K562 (cell line): Measurements from ENCODE around the gene ATPAF2. TPM values are rescaled to one million over a fixed set of nuclear protein-coding genes. Genes with fewer than 3 reads are reported as not detected.

Experiments
- CHAMP1 ChIP-seq: fragments of 450-650 bp; IDR thresholded peaks from 2 replicates; pipeline ENCODE4 v1.6.1; 2016; ENCODE audit warnings: mild to moderate bottlenecking
- CREM ChIP-seq: IDR thresholded peaks from 2 replicates; pipeline ENCODE4 v1.6.1; 2014; ENCODE audit warnings: antibody characterized with exemption, low read depth
- DPF2 ChIP-seq: fragments of 450-650 bp; IDR thresholded peaks from 2 replicates; pipeline ENCODE4 v1.6.1; 2016
- ERF ChIP-seq: fragments of 450-650 bp; formaldehyde crosslinking; IDR thresholded peaks from 2 replicates; pipeline ENCODE4 v1.4.0; 2020; ENCODE audit warnings: mild to moderate bottlenecking, mixed read lengths
- KLF1 ChIP-seq: fragments of 450-650 bp; IDR thresholded peaks from 2 replicates; pipeline ENCODE4 v1.6.1; 2016; ENCODE audit warnings: missing genetic modification characterization, missing compliant biosample characterization
- KLF13 ChIP-seq: fragments of 450-650 bp; IDR thresholded peaks from 2 replicates; pipeline ENCODE4 v1.6.1; 2016; ENCODE audit warnings: missing genetic modification characterization, low read depth, mild to moderate bottlenecking, missing compliant biosample characterization, moderate library complexity, borderline replicate concordance
- NR0B1 ChIP-seq: fragments of 450-650 bp; IDR thresholded peaks from one replicate; pipeline ENCODE4 v1.6.1; 2018; ENCODE audit warnings: mild to moderate bottlenecking, moderate library complexity; ENCODE audit not compliant: partially characterized antibody
- RBM25 ChIP-seq: fragments of 200-400 bp; formaldehyde crosslinking; IDR thresholded peaks from 2 replicates; pipeline ENCODE4 v1.6.1; 2018; ENCODE audit warnings: low read length, low read depth, moderate library complexity; ENCODE audit not compliant: severe bottlenecking
- SRSF7 ChIP-seq: fragments of 200-400 bp; formaldehyde crosslinking; optimal IDR thresholded peaks from 2 replicates; pipeline ENCODE3; 2017; ENCODE audit warnings: mild to moderate bottlenecking, low read depth, low read length
- UBTF ChIP-seq, 2 experiments: IDR thresholded peaks; 2 replicates each; pipeline ENCODE4 v1.6.1; 2012; ENCODE audit warnings: improper control_type of control experiment in 2 of 2, low read depth in 2 of 2, low read length in 2 of 2, borderline replicate concordance in 1 of 2
- ZNF512 ChIP-seq: IDR thresholded peaks from 2 replicates; pipeline ENCODE4 v1.6.1; 2016; ENCODE audit warnings: missing genetic modification characterization, missing compliant biosample characterization
- ZNF717 ChIP-seq: fragments of 250-450 bp; sonication (Bioruptor Pico); IDR thresholded peaks from 2 replicates; pipeline ENCODE4 v1.5.0; 2021
- polyA plus RNA-seq, 8 experiments: library from polyadenylated mRNA; depleted of rRNA in 4 of 8; stranded (reverse) in 5 of 8; unstranded in 3 of 8; fragments of >200 nt; fragmentation: Nextera tagmentation in 2 of 8; fragmentation: Illumina TruSeq in 1 of 8; extraction: Ambion mirVana in 2 of 8; extraction: Trizol in 1 of 8; gene quantifications; 2 replicates each; pipeline versions ENCODE4 v1.2.1 to v1.2.3, GENCODE V29; 2011 to 2014; ENCODE audit warnings: inconsistent platforms in 1 of 8, missing spikeins in 1 of 8
- total RNA-seq, 7 experiments: library from RNA; depleted of rRNA in 6 of 7; stranded (reverse); fragments of >200 nt in 6 of 7; fragmentation: Illumina TruSeq in 2 of 7; extraction: Trizol in 2 of 7; gene quantifications; 2 replicates each; pipeline versions ENCODE4 v1.2.1 to v1.2.3, GENCODE V29; 2011 to 2021; ENCODE audit warnings: low replicate concordance in 1 of 7
- TF ChIP-seq, protein P1 (sequence below): fragments of 450-650 bp; IDR thresholded peaks from 2 replicates; pipeline ENCODE4 v1.6.1; 2014; ENCODE audit warnings: low read depth, mild to moderate bottlenecking, moderate library complexity, borderline replicate concordance

Gene ATPAF2
- total and polyA plus RNA-seq, 9 of the 15 experiments (the other 6 are each of a cell fraction or from before 2014, with no cell fraction given), result 2.1 to 19.2 (median 11.3) TPM

GRCh38 chr17:18033442-18034099, 5.4 kb downstream of the ATPAF2 start (continued):
- no peak for TF ChIP-seq NR0B1
- TF ChIP-seq UBTF (IDR thresholded peaks at IDR 0.05; ENCODE audit: borderline replicate concordance in 1 of 2, low read depth in 2 of 2, low read length in 2 of 2), result no peak
- TF ChIP-seq CREM, result 0 out of 2 replicates have a peak, but pooled peaks have one; percentile 22
- no peak for TF ChIP-seq ZNF512 (tag)
- TF ChIP-seq, protein P1, sequence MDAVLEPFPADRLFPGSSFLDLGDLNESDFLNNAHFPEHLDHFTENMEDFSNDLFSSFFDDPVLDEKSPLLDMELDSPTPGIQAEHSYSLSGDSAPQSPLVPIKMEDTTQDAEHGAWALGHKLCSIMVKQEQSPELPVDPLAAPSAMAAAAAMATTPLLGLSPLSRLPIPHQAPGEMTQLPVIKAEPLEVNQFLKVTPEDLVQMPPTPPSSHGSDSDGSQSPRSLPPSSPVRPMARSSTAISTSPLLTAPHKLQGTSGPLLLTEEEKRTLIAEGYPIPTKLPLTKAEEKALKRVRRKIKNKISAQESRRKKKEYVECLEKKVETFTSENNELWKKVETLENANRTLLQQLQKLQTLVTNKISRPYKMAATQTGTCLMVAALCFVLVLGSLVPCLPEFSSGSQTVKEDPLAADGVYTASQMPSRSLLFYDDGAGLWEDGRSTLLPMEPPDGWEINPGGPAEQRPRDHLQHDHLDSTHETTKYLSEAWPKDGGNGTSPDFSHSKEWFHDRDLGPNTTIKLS, result peak; percentile 35; the same call in 1 of the 2 replicates
- no peak for TF ChIP-seq ERF (CRISPR knock-in tag)
- TF ChIP-seq ZNF717 (CRISPR knock-in tag), result no peak
- TF ChIP-seq KLF13, result no peak
- no peak for TF ChIP-seq KLF1 (tag)
- no peak for TF ChIP-seq CHAMP1
- TF ChIP-seq DPF2, result no peak
- TF ChIP-seq SRSF7, result no peak
- TF ChIP-seq RBM25, result peak; percentile 50
